NOMO-1 treated with dmso at 0.1 percent for 144 hours (cell line): ENCODE measurements around the gene MYMK.
"Not testable (repeated sequence)": the region's sequence is repeated elsewhere in the genome, so short reads cannot be mapped to it uniquely, and the experiment has no call there.

Experiments
- DNase-seq: peaks from one replicate; lab custom pipeline; 2025; ENCODE audit not compliant: unreplicated experiment; lab: John Stamatoyannopoulos, UW

MYMK gene

GRCh38 chr9:133524679-133525228 lies at the start of gene MYMK:
TSS of gene MYMK (minus strand) at chr9:133524959. CDS start at chr9:133524844, 115 bp downstream.
- no peak for DNase-seq

- no peak for DNase-seq
Observed at GRCh38 chr9:133573791-133574515, 49.2 kb upstream of the MYMK start.

GRCh38 chr9:133572821-133573361 lies 48.1 kb upstream of the MYMK start:
- no peak for DNase-seq

GRCh38 chr9:133571896-133572595 lies 47.3 kb upstream of the MYMK start:
- DNase-seq: no peak

- DNase-seq: no peak
Observed at GRCh38 chr9:133571391-133571890, 46.7 kb upstream of the MYMK start.

- DNase-seq: no peak
Observed at GRCh38 chr9:133570691-133571080, 45.9 kb upstream of the MYMK start.

DNA sequence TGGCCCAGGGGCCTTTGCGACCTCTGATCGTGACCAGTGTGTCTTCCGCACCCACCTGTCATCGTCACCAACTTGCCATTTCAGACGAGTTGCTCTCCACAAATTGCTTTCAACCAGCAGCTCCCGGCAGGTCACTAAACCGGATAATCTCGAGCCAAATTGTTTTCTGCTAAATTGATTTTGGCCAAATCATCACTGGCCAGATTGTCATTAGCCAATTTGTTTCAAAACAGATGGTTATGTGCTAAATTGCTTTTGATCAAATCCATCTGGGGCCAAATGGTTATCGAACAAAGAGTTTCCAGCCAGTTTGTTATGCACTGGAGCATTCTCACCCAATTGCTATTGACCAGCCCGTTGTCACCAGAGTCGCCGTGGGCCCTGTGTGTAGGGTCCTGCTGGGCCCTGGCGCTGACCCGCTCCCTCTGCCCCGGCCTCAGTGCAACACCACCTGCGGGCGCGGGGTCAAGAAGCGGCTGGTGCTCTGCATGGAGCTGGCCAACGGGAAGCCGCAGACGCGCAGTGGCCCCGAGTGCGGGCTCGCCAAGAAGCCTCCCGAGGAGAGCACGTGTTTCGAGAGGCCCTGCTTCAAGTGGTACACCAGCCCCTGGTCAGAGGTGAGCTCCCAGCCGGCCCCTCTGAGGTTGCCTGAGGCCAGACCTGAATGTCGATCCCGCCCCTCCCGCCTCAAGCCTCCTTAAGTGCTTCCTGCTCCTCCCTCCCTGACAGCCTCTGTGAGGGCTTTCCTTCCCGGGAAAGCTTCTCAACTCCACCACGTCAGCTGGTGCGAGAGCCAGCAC lies 45.3 kb upstream of the MYMK start:
- no peak for DNase-seq

DNA sequence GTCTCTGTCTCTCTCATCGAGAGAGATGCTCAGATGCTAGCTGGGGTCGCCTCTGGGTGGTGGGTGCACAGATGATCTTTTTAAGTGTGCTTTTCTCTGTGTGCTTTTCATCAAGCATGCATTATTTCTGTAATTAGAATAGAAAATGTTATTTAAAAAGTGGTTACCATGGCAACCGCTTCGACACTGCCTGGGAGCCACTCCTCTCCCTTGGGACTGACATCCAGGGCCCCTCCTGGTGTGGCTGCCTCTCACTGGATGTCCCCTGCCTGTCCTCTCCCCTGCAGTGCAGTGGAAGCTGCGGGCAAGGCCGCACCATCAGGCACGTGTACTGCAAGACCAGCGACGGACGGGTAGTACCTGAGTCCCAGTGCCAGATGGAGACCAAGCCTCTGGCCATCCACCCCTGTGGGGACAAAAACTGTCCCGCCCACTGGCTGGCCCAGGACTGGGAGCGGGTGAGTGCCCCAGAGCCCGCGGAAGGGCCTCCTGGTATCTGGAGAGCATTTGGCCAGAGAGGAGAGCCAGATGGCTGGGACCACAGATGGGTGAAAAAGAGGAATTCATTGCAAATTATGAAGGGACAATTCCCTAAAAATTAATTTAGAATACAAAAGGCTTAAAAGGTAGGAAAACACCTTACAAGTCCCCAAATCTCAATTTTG lies 44.5 kb upstream of the MYMK start:
- DNase-seq: no peak

GRCh38 chr9:133568186-133568585 lies 43.4 kb upstream of the MYMK start:
- DNase-seq: no peak

- no peak for DNase-seq
Observed at GRCh38 chr9:133566817-133567216, 42.1 kb upstream of the MYMK start.

GRCh38 chr9:133566382-133566781 lies 41.6 kb upstream of the MYMK start:
- DNase-seq: no peak

GRCh38 chr9:133564451-133565116 lies 39.8 kb upstream of the MYMK start:
- no peak for DNase-seq

DNA sequence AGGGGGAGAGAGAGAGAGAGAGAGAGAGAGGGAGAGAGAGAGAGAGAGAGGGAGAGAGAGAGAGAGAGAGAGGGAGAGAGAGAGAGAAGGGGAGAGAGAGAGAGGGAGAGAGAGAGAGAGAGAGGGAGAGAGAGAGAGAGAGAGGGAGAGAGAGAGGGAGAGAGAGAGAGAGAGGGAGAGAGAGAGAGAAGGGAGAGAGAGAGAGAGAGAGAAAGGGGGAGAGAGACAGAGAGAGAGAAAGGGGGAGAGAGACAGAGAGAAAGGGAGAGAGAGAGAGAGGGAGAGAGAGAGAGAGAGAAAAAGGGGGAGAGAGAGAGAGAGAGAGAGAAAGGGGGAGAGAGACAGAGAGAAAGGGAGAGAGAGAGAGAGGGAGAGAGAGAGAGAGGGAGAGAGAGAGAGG lies 39.1 kb upstream of the MYMK start:
- DNase-seq: not testable (repeated sequence)

GRCh38 chr9:133563291-133563796 lies 38.6 kb upstream of the MYMK start:
- DNase-seq: no peak

DNA sequence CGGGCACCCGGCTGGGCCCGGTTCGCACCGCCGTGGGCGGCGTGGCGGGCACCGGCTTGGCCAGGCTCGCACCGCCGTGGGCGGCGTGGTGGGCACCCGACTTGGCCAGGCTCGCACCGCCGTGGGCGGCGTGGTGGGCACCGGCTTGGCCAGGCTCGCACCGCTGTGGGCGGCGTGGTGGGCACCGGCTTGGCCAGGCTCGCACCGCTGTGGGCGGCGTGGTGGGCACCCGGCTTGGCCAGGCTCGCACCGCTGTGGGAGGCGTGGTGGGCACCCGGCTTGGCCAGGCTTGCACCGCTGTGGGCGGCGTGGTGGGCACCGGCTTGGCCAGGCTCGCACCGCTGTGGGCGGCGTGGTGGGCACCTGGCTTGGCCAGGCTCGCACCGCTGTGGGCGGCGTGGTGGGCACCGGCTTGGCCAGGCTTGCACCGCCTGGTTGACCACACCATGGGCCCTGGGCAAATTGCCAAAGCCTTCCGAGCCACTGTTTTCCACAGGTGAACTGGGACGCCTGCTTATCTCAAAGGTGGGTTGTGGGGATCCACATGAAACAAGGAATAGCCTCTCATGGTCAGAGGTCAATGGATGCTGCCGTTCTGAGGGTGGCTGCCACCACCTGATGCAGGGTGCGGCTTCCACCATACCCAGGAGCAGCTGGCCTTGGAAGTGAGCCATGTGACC lies 38.0 kb upstream of the MYMK start:
- DNase-seq: no peak

DNA sequence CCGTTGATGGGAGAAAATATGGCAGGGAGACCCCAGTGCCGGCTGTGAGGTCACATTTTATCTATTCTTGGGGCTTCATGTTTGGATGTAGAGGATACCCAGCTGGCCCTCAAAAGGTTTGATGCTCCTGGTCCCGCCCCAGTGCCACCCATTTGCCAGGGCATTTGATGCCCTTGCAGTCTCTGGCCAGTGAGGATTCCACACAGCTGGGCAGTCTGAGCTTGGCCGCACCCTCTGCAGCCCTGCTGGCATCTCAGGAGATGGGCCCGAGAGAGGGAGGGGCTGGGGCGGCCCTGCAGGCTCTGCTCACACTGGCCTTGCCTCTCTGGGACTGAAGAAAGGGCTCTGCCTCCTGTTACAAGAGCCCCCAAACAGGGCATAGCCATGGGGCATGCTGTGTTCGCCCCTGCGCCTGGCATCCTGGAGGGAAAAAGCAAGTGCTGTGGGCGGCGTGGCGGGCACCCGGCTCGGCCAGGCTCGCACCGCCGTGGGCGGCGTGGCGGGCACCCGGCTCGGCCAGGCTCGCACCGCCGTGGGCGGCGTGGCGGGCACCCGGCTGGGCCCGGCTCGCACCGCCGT lies 37.3 kb upstream of the MYMK start:
- no peak for DNase-seq

DNA sequence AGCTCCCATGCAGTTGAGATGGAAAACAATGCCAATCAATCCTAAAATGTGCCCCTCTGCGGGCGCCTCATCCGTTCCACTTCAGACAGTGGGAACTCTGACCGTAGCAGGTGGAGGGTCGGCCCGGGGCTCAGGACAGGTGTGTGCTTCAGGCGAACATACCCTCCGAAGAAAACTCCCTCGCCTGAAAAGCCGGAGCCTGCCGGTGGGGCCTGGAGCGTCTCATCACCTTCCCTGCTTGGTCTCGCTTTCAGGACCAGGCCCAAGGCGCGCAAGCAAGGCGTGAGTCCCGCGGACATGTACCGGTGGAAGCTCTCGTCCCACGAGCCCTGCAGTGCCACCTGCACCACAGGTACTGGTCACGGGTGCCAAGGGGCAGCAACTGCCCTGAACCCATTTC lies 36.2 kb upstream of the MYMK start:
- DNase-seq: no peak

- no peak for DNase-seq
Observed at GRCh38 chr9:133560311-133560710, 35.6 kb upstream of the MYMK start.
